ENCODE data around the gene KCTD21.
"Not testable (repeated sequence)": the region's sequence is repeated elsewhere in the genome, so short reads cannot be mapped to it uniquely, and the experiment has no call there.

The KCTD21 gene

GRCh38 chr11:78188286-78189173 lies at the start of gene KCTD21, which contains the start of gene USP35:
Gene KCTD21 (minus strand): TSS chr11:78188626. CDS start chr11:78174554, 14,072 bp downstream.
Gene USP35 (plus strand): TSS chr11:78188919. CDS start chr11:78196246, 7,327 bp downstream.
- peak; percentile 97 for DNase-seq

- DNase-seq: no peak
Measured at GRCh38 chr11:78237293-78238046, 49.0 kb upstream of the KCTD21 start.

GRCh38 chr11:78234006-78234405 lies 45.6 kb upstream of the KCTD21 start:
- no peak for DNase-seq

- not testable (repeated sequence) for DNase-seq
Measured at GRCh38 chr11:78233046-78233445, 44.6 kb upstream of the KCTD21 start.

- no peak for DNase-seq
Measured at GRCh38 chr11:78231962-78232501, 43.6 kb upstream of the KCTD21 start.

GRCh38 chr11:78230161-78230877 lies 41.9 kb upstream of the KCTD21 start:
- DNase-seq: no peak

GRCh38 chr11:78229106-78229505 lies 40.7 kb upstream of the KCTD21 start:
- DNase-seq: no peak

DNA sequence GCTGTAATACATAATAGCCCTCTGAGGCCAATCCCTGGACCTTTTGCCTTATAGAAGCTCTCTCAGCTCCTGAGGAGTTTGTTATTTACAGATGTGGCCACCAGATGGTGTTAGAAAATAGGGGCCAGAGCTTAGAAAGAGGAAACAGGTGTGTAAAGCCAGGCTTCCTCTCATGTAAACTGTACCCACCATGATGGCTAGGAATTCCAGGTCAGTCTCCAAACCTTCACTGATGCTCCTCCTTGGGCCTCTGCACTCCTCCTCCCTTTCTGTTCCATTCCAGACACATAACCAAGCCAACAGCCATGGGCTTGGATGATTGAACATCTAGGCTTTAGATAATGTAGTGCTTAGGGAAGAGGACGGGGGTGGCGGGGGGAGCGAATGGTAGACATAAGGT lies 40.0 kb upstream of the KCTD21 start:
- peak; percentile 44 for DNase-seq

DNA sequence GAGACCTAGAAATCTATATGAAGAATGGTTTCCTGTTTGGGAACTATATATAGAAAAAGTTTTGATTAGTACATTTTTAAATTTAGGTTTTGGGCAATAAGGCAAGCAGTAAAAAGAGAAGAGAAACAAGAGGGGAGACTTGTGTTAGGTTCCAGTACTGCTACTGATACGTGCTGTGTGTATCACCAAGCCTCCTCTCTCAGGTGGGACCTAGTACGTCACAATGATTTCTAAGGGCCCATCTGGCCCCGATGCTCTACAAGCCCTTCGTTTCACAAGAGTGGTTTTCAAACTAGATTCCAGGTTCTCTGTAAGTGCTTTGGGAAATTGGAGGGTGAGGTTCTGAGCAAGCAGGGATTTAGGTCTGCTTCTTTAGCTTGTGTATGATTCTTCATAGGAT lies 39.5 kb upstream of the KCTD21 start:
- no peak for DNase-seq

DNA sequence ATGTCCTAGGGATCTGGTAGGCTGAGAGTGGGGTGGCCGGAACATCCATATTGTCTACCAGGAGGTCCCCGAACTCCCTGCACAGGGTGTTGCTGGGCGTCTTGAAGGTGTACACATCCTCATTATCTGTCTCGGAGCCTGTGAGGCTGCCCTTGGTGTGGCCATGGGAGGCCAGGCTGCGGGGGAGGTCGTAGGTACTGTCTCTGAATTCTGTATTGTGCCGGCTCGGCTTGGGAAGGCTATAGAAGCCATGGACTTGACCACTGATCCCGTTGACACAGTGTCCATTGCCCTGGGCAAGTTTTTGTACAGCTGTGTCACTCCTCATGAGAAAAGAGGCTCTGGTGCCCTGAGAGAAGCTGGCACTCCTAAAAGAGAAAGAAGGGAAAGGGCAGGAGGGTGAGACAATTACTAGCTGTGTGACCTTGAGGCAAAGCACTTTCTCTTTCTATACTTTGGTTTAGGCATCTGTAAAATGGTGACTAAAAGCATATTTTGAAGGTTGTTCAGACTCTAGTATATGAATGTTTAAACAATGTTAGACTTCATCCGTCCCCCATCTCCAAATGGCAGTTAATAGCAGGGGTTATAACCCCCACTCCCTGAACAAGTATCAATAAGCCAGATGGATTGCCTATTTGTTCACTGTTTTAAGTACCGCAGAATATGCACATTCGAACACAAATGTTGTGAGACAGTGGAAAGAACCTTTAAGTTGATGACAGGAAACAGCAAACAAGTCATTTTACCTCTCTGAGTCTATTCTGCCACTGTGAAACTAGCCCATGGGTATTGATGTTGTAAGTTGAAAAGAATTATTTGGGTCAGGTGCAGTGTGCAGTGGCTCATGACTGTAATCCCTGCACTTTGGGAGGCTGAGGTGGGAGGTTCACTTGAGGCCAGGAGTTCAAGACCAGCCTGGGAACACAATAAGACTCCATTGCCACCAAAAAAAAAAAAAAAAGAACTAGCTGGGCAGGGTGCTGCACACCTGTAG lies 38.6 kb upstream of the KCTD21 start:
- DNase-seq: no peak

DNA sequence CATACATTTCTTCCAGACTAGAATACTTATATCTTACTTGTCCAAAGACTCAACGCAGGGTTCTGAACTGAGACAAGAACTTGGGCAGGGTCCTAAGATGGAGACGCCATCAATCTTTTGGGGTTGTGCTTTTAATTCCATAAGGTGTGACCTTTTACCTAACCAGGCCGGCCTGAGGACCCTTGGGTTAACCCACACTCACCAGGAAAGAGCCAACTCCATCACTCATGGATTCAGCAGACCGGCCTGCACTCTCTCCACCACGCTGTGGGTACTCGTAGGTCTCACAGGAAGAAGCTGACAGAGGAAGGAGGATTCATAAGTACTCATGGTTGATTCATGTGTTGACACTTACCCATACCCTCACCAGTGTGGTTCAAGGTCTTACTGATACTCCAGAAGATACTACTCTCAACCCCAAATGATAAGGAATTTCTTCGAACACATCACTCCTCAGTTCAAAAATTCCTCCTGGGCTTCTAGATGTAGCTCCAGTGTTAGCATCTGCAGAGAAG lies 36.5 kb upstream of the KCTD21 start:
- no peak for DNase-seq

DNA sequence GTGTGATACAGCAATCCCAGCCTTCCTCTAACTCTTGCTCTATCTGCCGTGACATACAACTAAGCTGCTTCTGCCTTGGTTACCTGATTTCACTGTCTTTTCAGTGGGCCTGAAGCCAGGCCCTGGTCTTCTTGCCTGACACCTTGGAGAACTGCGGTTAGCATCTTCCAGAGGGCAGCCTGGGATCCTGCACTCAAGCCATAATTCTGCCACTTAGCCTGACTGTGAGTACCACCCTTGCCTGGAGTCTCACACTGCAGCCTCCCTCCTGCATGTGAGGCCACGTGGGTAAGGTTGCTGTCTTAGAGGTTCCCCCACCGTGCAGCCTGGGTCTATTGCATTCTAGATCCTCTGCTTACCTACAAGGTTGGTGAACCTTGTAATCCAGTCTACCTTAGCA lies 36.1 kb upstream of the KCTD21 start:
- DNase-seq: no peak

DNA sequence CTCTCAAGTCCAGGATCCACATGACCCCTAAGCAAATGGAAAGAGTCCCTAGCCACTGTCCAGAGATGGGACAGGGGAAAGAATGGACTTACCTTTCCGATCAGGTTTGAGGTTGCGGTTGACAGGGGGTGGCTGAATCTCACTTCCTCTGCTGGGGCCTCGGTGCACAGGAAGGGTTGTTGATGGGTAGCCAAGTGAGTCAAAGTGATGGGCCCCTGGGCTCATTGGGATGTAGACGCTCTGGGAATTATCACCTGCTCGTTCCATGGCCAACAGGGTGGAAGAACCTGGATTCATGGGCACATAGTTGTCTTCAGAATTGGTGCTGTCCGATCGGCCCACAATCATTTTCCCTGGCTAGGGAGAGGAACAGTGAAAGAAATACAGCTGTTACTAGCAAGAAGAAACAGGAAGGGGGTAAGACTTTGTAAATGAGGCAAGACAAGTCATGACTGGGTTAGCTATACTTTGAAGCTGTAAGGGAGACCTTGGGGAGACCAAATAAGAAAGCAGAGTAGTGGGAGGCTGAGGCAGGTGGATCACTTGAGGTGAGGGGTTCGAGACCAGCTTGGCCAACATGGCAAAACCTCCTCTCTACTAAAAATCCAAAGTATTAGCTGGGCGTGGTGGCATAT lies 35.0 kb upstream of the KCTD21 start:
- DNase-seq: no peak

DNA sequence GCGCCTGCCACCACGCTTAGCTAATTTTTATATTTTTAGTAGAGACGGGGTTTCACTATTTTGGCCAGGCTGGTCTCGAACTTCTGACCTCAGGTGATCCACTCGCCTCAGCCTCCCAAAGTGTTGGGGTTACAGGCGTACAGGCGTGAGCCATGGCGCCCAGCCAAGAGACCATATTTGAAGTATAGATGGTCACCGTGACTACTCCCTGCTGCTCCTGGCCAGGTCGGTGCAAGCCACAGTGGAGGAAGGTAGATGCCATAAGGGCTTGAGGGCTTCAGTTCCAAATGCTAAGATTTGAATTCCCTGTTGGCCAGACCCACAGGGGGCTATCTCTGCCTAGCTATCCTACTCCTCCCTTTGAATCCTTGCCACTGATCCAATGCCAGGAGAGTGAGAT lies 34.3 kb upstream of the KCTD21 start:
- DNase-seq: not testable (repeated sequence)

DNA sequence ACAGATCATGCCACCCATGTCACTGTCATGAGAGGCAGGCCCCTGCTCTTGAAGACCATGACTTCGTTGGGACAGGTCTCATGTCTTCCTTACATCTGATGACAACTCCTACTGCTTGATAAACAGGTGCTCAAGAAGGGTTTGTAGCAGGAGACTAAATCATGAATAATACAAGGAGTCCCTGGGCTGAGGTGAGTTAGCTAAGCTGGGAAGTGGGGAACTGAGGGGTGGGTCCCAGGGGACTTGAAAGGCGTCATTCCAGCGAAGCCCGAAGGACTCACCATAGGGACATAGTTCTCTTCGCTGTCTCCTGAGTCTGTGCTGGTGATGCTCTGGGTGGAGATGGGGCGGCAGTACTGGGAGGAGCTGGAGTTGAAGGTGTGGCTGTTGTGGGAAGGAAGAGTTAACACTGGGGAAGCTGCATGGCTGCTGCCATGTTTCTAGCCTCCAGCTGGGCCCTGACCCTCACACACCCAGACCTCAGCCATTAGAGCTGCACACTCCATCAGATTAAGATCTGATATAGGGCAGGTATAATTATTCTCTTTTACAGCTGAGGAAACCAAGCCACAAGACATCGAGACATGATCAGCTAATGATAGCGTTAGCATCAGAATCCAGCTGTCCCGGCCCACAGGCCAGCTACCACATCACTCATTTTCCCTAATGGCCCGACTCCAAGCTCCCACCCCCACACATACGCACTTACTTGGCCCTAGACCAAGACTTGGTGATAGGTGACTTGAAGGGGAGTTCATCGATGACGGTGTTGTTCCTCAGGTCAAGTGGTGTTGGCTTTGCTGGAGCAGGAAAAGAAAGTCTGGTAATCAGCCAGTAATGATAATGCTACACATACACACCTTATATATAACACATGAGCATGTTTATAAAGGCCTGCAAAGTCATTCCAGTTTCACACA lies 33.2 kb upstream of the KCTD21 start:
- no peak for DNase-seq

- no peak for DNase-seq
Measured at GRCh38 chr11:78220218-78221157, 32.1 kb upstream of the KCTD21 start.

DNA sequence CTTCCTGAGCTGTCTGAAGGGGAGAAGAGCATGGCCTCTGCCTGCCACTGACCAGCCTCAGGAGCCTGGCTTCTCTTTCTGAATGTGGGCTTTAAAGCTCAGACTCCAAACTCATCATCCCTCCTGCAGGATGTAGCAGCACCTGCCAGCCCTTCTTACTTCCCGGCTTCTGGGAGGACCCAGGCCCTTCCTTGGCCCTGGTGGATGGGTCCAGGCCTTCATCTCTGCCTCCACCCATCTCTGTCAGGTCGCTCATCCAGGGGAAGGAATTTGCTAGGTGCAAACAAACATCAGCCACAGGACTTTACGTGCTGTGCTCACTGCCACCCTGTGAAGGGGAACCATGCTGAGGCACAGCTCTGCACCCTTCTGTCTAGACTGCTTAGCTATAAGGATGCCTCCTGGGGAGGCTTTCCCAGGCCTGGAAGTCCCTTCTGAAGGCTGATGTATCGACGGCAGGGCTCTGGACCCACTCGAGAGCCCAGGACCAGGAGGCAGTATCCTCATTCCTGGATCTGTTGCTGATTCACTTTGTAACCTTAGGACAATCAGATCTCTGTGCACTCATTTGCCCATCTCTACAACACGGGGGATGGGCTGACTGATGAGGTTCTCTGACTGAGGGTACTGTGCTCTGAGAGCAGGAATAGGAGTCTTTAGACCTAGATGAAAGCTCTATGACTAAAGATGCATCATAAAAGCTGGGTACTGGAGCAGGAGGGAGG lies 31.2 kb upstream of the KCTD21 start:
- no peak for DNase-seq

All from retina (tissue), 1 donor.